HG03565 (cell line): ENCODE measurements around the gene COL11A2.
"Not testable (repeated sequence)": the region's sequence is repeated elsewhere in the genome, so short reads cannot be mapped to it uniquely, and the experiment has no call there.

Source experiments
- ATAC-seq: cut with Tn5 transposase; IDR thresholded peaks from one replicate; pipeline ENCODE4 v1.9.1; 2021; ENCODE audit warnings: mild to moderate bottlenecking, moderate library complexity; ENCODE audit not compliant: unreplicated experiment

The COL11A2 gene

GRCh38 chr6:33192105-33192646 is at the start of gene COL11A2:
Gene COL11A2 (minus strand): TSS chr6:33192467. CDS start chr6:33192240, 227 bp downstream.
- no peak for ATAC-seq

GRCh38 chr6:33241968-33242367 is 49.7 kb upstream of the COL11A2 start:
- ATAC-seq, result no peak

- no peak for ATAC-seq
Measured at GRCh38 chr6:33237741-33238140, 45.5 kb upstream of the COL11A2 start.

- ATAC-seq, result no peak
Measured at GRCh38 chr6:33236852-33237251, 44.6 kb upstream of the COL11A2 start.

- no peak for ATAC-seq
Measured at GRCh38 chr6:33236328-33236727, 44.1 kb upstream of the COL11A2 start.

GRCh38 chr6:33235221-33235634 is 43.0 kb upstream of the COL11A2 start:
- ATAC-seq, result no peak

- not testable (repeated sequence) for ATAC-seq
Measured at GRCh38 chr6:33226503-33227120, 34.3 kb upstream of the COL11A2 start.

- ATAC-seq, result no peak
Measured at GRCh38 chr6:33217681-33218080, 25.4 kb upstream of the COL11A2 start.

GRCh38 chr6:33217246-33217645 is 25.0 kb upstream of the COL11A2 start:
- no peak for ATAC-seq

- no peak for ATAC-seq
Measured at GRCh38 chr6:33216117-33216649, 23.9 kb upstream of the COL11A2 start.

- ATAC-seq, result no peak
Measured at GRCh38 chr6:33215271-33216116, 23.2 kb upstream of the COL11A2 start.

GRCh38 chr6:33213989-33214335 is 21.7 kb upstream of the COL11A2 start:
- no peak for ATAC-seq

- ATAC-seq, result no peak
Measured at GRCh38 chr6:33213166-33213988, 21.1 kb upstream of the COL11A2 start.

- ATAC-seq, result no peak
Measured at GRCh38 chr6:33212857-33213165, 20.5 kb upstream of the COL11A2 start.

- ATAC-seq, result no peak
Measured at GRCh38 chr6:33211666-33212422, 19.6 kb upstream of the COL11A2 start.

GRCh38 chr6:33211136-33211535 is 18.9 kb upstream of the COL11A2 start:
- ATAC-seq, result no peak

- no peak for ATAC-seq
Measured at GRCh38 chr6:33209856-33210255, 17.6 kb upstream of the COL11A2 start.

- no peak for ATAC-seq
Measured at GRCh38 chr6:33208091-33208967, 16.1 kb upstream of the COL11A2 start, which contains the start of gene RING1. Gene RING1 (plus strand): TSS chr6:33208500. CDS start chr6:33208823, 323 bp downstream.

GRCh38 chr6:33207552-33208090 is 15.4 kb upstream of the COL11A2 start:
- no peak for ATAC-seq
